Fibroblast of skin of right biceps (primary cell): Measurements from ENCODE around the gene CFAP92.
A peak's percentile ranks its signal among the peaks of the same experiment; 100 is the strongest.

ENCODE experiments used
- DNase-seq: peaks from one replicate; pipeline ENCODE4 v3.0.0-alpha.2; 2013

Gene CFAP92

DNA sequence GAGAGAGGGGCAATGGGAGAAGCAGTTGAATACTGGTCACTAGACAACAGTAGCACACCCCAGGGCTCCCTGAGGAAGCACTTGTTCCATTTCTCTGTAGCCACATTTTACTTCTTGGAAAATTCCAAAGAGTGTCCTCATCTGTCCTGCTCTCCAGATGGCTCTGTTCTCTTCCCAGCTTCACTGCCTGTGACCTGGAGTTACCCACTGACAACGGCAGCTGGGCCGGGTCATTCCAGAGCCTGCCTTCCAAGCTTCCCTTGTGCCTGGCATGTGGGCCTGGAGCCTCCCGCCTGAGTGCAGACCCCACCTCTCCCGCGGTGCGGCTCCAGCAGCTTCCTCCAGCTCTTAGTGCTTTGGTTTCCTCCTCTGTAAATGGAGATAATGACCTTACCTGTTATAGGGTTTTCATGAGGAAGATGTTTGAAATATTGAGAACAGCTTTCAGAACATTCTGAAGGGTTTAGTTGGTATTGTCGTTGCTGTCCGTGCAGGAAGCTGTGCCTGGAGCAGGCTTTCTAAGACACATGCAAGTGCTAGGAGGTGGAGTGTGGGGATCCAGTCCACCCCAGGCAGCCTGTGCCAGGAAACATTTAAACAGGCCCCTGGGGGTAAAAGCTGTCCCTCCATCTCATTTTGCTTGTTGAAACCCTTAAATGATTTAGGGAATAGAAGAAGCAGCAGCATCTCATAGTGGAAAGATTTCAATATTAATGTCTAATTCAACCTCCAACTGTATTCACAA lies 32.0 kb upstream of the CFAP92 start:
- no peak for DNase-seq

DNA sequence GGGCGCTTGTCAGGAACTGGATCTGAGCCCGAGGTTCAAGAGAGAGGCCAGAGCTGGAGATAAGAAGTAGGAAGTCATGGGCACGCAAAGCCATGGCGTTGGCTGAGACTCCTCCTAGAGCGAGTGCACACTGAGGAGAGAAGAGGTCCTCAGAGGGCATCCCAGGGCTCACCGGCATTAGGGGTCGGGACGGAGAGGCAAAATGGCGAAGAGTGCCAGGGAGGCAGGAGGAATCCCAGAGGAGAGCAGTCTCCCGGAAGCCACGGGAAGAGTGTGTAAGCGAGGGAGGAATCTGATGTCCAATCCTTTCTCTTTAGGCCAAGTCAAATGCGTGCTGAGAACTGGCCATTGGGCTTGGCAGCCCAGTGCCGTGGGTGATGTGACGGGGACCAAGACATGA lies 31.2 kb upstream of the CFAP92 start:
- no peak for DNase-seq

DNA sequence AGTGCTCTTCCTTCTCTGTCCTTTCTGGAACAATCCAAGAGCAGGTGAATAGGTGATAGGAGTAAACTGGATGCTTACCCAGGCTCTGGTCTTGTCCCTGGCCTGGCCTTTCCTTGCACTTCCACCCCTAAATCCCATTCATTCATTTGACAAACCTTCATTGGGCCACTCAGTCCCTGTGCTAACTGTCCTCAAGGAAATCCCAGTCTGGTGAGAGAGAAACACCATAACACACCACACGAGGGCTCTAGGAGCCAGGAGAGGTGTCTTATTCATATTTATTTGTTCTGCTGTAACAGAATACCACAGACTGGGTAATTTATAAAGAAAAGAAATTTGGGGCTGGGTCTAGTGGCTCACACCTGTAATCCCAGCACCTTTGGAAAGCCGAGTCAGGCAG lies 30.0 kb upstream of the CFAP92 start:
- no peak for DNase-seq

DNA sequence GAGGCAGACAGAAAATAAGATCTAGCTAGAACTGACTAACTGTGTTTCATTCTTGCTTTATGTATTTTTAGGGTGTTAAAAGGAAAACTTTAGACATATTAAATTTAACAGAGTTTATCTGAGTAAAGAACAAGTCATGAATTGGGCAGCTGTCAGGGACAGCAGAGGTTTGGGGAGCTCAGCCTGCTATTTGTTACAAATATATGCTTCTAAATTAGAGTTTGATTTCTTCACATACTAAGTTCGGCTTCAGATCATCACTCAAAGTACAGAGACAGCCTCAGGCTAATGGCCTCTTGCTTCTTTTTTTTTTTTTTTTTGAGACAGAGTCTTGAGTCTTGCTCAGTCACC lies 29.1 kb upstream of the CFAP92 start:
- no peak for DNase-seq

DNA sequence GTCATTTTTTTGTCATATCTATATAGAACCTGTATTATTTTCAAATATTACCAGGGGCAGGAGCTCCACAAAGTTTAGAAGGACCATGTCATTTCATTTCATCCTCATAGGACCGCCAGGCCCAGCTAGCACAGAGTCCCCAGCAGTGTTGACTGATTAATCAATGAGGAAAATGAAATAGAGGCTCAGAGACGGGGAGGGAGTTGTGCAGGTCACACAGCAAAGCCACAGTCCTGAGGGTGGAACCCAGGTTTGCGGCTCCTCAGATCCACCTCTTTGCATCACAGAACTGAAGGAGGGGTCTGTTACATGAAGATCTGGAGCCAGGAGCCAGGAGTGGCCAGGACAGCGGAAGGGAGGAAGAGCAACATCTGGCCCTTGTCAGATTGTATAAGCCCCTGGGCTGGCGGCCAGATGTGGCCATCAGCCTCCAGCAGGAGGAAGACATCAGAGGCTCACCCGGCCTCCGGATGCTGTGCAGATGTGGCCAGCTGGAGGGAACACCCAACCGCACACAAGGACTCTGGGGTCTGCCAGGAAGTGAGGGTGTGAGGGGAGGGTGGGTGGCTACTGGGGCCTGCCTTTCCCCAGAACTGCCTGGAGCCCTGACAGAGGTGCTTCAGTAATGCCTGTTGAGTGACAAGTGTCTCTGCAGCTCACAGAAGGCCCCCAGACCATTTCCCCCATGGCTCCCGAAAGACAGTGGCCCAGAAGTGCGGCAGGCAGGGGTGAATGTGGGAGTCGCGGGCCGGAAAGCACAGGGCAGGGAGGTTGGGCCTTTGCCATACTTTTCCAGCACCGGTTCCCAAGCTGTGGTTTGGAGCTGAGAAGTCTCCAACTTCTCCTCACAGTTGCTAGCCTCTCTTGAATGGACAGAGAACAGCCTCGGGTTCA lies 28.5 kb upstream of the CFAP92 start:
- DNase-seq, result no peak

DNA sequence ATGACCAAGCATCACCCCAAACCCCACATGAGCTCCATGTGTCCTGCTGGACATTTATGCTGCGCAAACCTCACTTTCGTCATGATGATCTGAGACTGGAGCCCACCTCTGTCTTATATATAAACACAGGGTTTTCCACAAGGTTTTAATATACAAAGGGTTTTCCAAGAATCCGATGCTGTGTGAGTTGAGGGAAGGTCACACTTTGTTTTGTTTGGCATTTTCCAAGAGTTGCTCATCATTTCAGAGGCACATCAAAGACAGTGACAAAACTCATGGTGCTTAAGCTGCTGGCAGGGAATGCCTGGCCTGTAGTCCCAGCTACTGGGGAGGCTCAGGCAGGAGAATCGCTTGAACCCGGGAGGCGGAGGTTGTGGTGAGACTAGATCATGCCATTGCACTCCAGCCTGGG lies 27.3 kb upstream of the CFAP92 start:
- peak; percentile 26 for DNase-seq

DNA sequence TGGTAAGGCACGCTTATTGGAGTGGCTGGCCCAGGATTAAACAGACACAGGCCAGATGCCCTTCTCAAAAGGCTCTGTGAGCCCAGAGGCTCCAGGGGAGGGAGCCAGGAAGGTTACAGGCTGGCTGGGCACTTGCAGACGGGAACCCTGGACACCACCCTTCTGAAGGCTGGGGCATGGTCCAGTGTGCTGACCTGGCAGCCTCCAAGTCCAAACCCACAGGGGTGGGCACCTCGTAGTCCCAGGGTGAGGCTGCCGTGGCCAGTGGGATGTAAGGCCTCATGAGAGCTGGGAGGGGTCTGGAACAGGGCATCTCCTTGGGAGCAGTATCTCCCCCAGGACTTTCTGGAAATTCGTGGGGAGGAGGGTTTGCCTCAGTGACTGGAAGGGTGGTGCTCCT lies 26.8 kb upstream of the CFAP92 start:
- no peak for DNase-seq

DNA sequence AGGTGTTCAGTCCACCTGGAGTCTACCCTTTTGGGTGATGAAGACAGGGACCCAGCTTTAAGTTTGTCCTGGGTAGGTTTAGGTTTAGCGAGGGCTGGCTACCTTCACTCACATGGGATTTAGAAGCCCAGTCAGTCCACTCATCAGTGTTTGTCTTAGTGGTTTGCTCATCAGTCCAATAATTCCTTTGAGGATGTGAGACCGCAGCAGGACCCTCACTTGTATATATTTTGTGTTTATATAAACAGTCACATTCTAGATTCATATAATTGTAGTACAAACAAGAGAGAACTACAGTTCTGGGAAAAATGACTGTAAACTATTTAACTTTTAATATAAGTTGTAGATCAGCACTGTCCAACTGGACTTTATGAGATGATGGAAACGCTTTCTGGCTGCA lies 25.4 kb upstream of the CFAP92 start:
- no peak for DNase-seq

DNA sequence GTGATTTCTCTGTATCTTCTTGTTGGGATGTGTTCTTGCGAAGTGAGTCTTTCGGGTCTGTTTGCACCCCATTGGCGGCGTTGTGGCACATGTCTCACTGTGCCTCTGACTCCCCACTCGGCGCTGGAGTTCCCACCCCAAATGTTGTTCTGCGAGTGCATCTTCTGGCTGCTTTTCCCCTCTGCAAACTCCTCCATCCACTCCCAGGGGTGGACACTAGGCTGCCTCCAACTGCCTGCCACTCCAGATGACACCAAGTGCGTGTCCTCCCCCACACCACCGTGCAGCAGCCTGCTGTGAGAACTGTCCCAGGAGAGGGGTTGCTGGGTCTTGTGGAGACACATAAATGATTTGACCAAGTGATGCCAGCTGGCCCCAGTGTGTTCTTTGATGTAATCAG lies 24.9 kb upstream of the CFAP92 start:
- no peak for DNase-seq

DNA sequence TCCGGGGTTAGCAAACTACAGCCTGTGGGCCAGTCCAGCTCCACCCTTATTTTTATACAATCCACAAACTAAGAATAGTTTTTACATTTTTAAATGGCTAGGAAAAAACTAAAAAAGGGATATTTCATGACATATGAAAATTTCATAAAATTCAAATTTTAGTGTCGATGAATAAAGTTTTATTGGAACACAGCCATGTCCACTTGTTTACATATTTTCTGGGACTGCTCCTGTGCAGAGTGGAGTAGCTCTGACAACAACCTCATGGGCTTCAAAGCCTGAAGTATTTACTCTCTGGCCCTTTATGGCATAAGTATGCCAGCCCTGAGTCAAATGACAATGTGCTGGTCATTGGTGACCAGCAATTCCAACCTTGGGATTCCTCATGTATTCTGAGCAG lies 24.4 kb upstream of the CFAP92 start:
- DNase-seq, result no peak

DNA sequence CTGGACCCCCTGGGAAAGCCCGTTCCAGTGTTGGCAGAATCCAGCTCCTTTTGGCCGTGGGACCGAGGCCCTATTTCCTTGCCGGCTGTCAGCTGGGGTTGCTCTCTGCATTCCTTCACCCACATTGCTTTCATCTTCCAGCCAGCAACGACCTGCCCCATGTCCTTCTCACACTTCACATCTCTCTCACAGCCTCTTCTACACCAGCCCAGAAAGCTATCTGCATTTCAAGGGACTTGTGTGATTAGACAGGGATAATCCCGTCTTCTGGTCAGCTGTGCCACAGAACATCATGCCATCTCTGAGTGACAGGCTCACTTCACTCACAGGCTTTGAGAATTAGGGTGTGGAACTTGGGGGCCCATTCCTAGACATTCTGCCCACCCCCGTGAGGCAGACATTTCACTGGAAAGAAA lies 23.6 kb upstream of the CFAP92 start:
- DNase-seq, result no peak

DNA sequence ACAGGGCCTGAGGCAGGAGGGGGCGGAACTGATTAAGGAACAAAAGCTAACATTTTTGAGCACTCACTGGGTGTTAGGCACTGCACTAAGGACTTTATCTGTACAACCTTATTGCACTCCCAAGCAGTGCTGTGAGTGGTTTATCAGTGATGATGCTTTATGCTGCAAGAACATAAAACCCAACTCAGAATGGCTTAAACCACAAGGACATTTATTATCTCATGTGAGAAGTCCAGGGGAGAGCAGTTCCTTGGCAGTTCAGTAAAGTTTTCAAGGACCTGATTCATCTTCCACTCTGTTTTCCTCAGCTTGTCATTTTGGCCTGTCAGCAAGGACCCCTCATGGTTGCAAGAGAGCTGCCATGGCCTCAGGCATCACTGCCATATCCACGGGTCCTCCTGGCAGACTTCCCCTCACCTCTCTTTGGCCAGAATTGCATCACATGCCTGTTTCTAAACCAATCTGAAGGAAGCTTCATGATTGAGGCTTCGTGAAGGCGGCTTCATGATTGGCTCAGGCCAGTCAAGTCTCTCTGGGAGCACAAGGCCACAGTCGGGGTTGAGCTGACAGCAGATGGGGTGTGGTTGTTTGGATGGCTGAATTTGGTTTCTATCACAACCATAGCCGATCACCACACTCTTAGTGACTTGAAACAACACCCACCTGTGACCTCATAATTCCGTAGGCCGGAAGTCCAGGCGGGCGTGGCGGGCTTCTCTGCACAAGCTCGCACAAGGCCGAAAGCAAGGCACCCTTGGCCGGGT lies 23.0 kb upstream of the CFAP92 start:
- DNase-seq, result no peak

DNA sequence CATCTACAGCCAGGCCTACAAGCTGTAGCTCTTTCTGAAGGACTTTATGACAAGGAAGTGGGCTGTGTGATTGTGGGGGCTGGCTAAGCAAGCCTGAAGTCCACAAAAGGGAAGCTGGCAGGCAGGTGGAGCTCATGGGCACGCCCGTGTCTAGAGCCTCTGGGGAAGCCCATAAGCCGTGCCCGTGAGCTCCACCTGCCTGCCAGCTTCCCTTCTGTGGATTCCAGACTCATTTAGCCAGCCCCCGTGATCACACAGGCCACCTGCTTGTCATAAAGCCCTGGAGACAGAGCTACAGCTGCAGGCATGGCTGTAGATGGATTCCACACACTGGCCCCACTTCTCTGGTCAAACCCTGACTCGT lies 22.5 kb upstream of the CFAP92 start:
- DNase-seq, result no peak

DNA sequence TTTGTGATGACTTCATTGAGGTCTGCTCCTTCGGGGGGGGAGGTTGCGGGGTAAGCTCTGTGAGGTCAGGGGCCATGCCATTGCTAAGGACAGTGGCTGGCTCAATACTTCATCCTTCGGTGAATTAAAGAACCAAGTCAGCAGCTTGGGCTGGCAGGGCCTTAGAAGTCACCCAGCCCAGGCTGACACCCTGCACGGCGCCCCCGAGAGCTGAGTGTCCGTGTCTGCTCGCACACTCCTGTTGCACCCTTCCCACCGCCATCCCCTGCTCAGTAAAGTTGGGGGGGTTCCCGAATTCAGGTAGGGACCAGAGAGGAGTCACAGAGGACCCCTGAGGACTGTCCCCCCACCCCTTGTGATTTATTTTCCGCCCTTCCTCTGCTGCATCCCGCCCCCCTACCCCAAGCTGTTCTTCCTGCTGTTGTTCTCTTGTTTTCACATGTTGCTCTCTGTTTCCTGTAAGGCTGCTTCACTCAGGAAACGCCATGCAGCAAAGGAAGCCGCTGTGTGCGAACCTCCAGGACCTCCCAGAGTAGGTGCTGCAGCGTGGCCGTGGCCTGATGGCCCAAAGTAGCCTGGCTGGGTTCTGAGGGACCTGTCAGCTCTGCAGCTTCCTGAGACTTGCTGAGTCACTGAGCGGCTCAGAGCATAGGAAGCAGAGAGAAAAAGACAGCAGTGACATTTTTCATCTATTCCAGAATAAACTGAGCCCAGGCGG lies 21.7 kb upstream of the CFAP92 start:
- DNase-seq, result no peak

DNA sequence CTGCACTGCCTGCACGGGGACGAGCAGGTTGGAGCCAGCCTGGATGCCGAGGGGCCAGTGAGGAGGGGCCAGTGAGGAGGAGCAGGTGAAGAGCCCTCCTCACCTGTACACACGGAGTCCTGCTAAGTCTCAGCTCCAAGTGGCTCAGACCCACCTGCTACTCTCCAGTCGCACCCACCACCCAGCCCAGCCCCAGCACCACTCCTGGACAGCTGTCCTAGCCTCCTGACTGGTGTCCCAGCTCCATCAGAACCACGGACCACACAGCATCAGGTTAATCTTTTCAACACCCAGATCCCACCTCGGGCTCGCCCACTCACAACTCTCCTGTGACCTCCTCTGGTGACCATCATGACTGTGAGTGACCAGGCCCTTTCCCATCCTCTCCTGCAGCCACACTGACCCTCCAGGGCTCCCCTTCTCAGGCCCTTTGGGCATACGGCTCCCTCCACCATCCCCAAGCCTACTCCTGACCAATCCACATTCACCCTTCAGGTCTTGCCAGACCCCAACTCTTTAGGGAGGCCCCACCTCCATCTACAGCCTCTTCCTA lies 21.0 kb upstream of the CFAP92 start:
- DNase-seq, result no peak

DNA sequence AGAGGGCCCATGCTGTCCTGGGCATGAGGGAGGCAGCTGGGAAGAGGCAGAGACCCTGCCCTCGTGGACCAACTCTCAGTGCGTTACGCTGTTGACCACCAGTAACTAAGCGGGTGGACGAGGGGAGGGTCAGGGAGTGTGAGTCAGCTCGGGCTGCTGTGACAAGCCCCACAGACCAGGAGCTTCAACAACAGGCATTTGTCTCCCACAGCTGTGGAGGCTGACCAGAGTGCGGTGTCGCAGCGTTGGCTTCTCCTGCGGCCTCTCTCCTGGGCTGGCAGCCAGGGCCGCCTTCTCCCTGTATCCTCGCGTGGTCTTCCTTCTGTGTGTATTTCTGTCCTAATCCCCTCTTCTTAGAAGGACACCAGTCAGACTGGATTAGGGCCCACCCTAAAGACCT lies 20.3 kb upstream of the CFAP92 start:
- DNase-seq, result no peak

DNA sequence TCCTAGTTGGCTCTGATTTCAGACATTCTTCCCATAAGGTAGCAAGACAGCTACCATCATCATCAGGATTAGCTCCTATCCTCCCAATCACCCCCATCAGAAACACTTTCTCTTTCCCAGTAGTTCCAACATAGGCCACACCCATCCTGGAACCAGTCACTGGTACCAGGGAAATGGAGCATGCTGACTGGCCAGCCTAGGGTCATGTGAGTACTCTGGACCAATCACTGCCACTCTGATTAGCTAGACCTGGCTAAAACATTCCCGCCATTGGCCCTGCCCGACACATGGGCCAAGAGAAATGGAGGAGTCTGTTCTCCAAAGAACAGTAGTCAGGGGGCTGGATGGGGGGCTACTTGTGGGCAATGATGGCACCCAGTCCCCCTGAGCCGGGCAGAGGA lies 19.6 kb upstream of the CFAP92 start:
- DNase-seq, result no peak

DNA sequence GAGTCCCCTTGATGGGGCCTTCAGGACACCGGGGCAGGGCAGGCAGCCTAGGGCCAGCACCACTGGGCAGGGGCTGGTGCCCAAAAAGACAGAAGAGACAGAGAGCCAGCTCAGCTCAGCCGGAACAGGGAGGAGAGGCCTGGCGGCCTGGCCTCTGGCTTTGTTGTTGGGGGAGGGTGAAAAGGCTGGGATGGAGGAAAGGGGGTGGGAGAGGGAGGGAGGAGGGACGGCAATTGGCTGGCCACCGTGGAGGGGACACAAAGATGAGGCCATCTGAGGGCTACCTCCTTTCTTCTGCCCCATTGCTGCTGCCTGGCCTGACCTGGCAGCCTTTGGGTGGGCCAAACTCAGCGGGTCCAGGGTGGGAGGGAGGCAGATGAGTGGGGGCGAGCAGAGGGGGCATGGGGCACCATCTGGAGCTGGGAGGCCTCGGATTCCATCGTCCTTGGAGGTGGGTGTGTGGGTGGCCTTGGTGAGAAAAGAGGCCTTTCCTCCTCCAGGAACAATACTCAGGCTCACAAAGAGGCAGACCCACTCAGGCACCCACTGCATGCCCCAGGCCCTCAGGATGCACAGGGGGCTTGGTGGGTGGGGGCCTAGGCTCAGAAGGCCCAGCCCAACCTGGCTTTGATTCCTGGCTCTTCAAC lies 16.6 kb upstream of the CFAP92 start:
- DNase-seq, result no peak

DNA sequence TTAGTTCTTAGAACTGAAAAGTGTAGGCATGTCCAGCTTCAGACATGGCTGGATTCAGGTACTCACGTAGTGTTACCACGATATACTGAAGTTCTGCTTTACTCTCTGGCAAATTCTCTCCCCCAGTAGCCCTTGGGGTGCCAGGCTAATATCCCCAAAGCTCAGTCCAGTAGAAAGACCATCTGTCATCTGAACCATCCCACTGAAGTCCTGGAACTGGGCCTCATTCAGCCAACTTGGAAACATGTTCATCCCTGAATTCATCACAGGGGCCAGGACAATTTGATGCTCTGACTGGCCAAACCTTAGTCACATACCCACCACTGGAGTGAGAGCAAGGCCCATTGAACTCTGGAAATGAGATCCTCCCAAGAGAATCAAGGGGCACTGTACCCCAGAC lies 15.4 kb upstream of the CFAP92 start:
- DNase-seq, result no peak

DNA sequence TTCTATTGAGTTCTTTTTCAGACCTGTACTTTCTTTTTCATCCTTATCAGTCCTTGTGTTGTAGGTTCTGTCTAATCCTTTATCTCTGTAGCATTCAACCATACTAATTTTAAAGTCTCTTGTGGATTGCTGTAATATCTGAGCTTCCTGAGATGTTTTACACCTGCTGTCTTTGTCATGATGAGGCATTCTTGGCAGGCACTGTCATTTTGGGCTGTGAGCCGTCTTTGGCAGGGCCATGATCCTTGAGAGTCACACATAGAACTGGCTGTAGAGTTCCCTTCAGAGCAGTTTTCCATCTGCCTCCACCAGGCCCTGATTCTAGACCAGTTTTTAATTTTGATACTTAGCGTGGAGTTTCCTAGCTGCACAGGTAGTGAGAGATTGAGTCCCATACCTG lies 13.9 kb upstream of the CFAP92 start:
- DNase-seq, result no peak

DNA sequence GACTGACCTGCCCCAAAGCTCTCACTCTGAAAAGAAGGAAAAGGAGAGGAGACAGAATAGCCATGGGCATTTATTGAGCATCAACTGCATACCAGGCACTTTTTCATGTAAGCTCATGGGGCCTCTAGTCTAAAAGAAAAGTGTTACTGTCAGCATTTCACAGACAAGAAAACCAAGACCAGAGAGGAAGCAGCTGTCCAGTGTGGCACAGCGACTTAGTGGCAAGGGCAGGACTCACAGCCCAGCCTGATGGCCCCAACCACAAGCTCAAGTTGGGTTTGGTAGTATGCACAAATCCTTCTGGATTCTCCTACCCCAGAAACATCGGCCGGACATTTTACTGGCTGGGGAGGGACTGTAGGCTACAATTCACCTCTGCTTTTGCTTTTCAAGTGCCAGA lies 13.0 kb upstream of the CFAP92 start:
- DNase-seq, result no peak
